K562 (cell line): Measurements from ENCODE around the gene SLC9A3. TPM values are rescaled to one million over a fixed set of nuclear protein-coding genes. Genes with fewer than 3 reads are reported as not detected.

Experiments used
- CREM ChIP-seq: IDR thresholded peaks from 2 replicates; pipeline ENCODE4 v1.6.1; 2014; ENCODE audit warnings: antibody characterized with exemption, low read depth
- FOXJ3 ChIP-seq: sonication (generic); formaldehyde crosslinking; IDR thresholded peaks from 2 replicates; pipeline ENCODE4 v1.4.0; 2020; ENCODE audit warnings: mild to moderate bottlenecking, missing genetic modification reagents
- FOXK2 ChIP-seq, 2 experiments: fragments of 450-650 bp; IDR thresholded peaks in 1 of 2; conservative IDR thresholded peaks in 1 of 2; 2 replicates each; pipeline ENCODE4 v1.6.1; 2016; ENCODE audit warnings: low read depth in 2 of 2, mild to moderate bottlenecking in 1 of 2
- GABPB1 ChIP-seq: sonication (generic); formaldehyde crosslinking; IDR thresholded peaks from 2 replicates; pipeline ENCODE4 v1.8.0; 2022; ENCODE audit warnings: mild to moderate bottlenecking, missing genetic modification reagents
- ID3 ChIP-seq, 2 experiments: fragments of 250-450 bp in 1 of 2; fragments of 450-650 bp in 1 of 2; sonication (Bioruptor Pico) in 1 of 2; IDR thresholded peaks; 2 replicates each; pipeline versions ENCODE4 v1.6.1 to v1.8.0; 2016 to 2021; ENCODE audit warnings: mild to moderate bottlenecking in 2 of 2, moderate library complexity in 2 of 2, missing compliant biosample characterization in 1 of 2, missing genetic modification characterization in 1 of 2
- IFI16 ChIP-seq: fragments of 250-450 bp; sonication (Bioruptor Pico); IDR thresholded peaks from 2 replicates; pipeline ENCODE4 v2.1.2; 2022; ENCODE audit warnings: mild to moderate bottlenecking, inconsistent platforms
- JUN ChIP-seq, 2 experiments: sonication (generic) in 1 of 2; formaldehyde crosslinking in 1 of 2; IDR thresholded peaks; 2 replicates each; pipeline versions ENCODE4 v1.6.1 to v1.8.0; 2012 to 2022; ENCODE audit warnings: borderline replicate concordance in 2 of 2, mild to moderate bottlenecking in 2 of 2, improper control_type of control experiment in 1 of 2, low read depth in 1 of 2, low read length in 1 of 2, missing genetic modification reagents in 1 of 2
- L3MBTL2 ChIP-seq: fragments of 450-650 bp; IDR thresholded peaks from 2 replicates; pipeline ENCODE4 v1.6.1; 2016; ENCODE audit warnings: mild to moderate bottlenecking, moderate library complexity
- MBD1 ChIP-seq: fragments of 250-450 bp; sonication (Bioruptor Pico); IDR thresholded peaks from 2 replicates; pipeline ENCODE4 v1.8.0; 2022; ENCODE audit warnings: inconsistent platforms
- NUFIP1 ChIP-seq: fragments of 450-650 bp; IDR thresholded peaks from 2 replicates; pipeline ENCODE4 v1.6.1; 2018; ENCODE audit not compliant: partially characterized antibody
- PREB ChIP-seq: sonication (generic); formaldehyde crosslinking; IDR thresholded peaks from 2 replicates; pipeline ENCODE4 v1.8.1; 2023; ENCODE audit warnings: mild to moderate bottlenecking, missing genetic modification reagents
- SLC30A9 ChIP-seq: fragments of 250-450 bp; sonication (Bioruptor Pico); IDR thresholded peaks from 2 replicates; pipeline ENCODE4 v1.8.0; 2022; ENCODE audit warnings: mild to moderate bottlenecking, moderate library complexity
- ZEB2 ChIP-seq: fragments of 450-650 bp; IDR thresholded peaks from 2 replicates; pipeline ENCODE4 v1.6.1; 2016
- ZNF121 ChIP-seq: sonication (generic); formaldehyde crosslinking; conservative IDR thresholded peaks from 2 replicates; pipeline ENCODE4 v1.8.0; 2022; ENCODE audit warnings: missing genetic modification reagents
- ZNF3 ChIP-seq: fragments of 250-450 bp; sonication (Bioruptor Pico); IDR thresholded peaks from 2 replicates; pipeline ENCODE4 v1.5.0; 2021; ENCODE audit warnings: mild to moderate bottlenecking, moderate library complexity
- ZNF431 ChIP-seq: sonication (generic); formaldehyde crosslinking; IDR thresholded peaks from 2 replicates; pipeline ENCODE4 v1.8.0; 2022; ENCODE audit warnings: mild to moderate bottlenecking, missing genetic modification reagents
- ZNF609 ChIP-seq: sonication (generic); formaldehyde crosslinking; IDR thresholded peaks from 2 replicates; pipeline ENCODE4 v1.8.1; 2023; ENCODE audit warnings: missing genetic modification reagents, mild to moderate bottlenecking, borderline replicate concordance
- ZNF695 ChIP-seq: fragments of 450-650 bp; formaldehyde crosslinking; IDR thresholded peaks from 2 replicates; pipeline ENCODE4 v1.4.0; 2020; ENCODE audit warnings: mild to moderate bottlenecking, moderate library complexity
- ZNF717 ChIP-seq: fragments of 250-450 bp; sonication (Bioruptor Pico); IDR thresholded peaks from 2 replicates; pipeline ENCODE4 v1.5.0; 2021
- polyA plus RNA-seq, 8 experiments: library from polyadenylated mRNA; depleted of rRNA in 4 of 8; stranded (reverse) in 5 of 8; unstranded in 3 of 8; fragments of >200 nt; fragmentation: Nextera tagmentation in 2 of 8; fragmentation: Illumina TruSeq in 1 of 8; extraction: Ambion mirVana in 2 of 8; extraction: Trizol in 1 of 8; gene quantifications; 2 replicates each; pipeline versions ENCODE4 v1.2.1 to v1.2.3, GENCODE V29; 2011 to 2014; ENCODE audit warnings: inconsistent platforms in 1 of 8, missing spikeins in 1 of 8
- total RNA-seq, 7 experiments: library from RNA; depleted of rRNA in 6 of 7; stranded (reverse); fragments of >200 nt in 6 of 7; fragmentation: Illumina TruSeq in 2 of 7; extraction: Trizol in 2 of 7; gene quantifications; 2 replicates each; pipeline versions ENCODE4 v1.2.1 to v1.2.3, GENCODE V29; 2011 to 2021; ENCODE audit warnings: low replicate concordance in 1 of 7

SLC9A3 gene
- total and polyA plus RNA-seq, 9 of the 15 experiments (the other 6 are each of a cell fraction or from before 2014, with no cell fraction given): 1.5 to 5.8 (median 3.7) TPM; not detected in 2

GRCh38 chr5:472656-473550 is 51.3 kb downstream of the SLC9A3 start (continued):
- TF ChIP-seq PREB (CRISPR knock-in tag): no peak
- peak; percentile 70 for TF ChIP-seq CREM
- no peak for TF ChIP-seq ZNF717
- no peak for TF ChIP-seq JUN (IDR thresholded peaks at IDR 0.05; ENCODE audit: borderline replicate concordance, low read depth, low read length)
- TF ChIP-seq JUN (CRISPR knock-in tag; IDR thresholded peaks at IDR 0.05; ENCODE audit: borderline replicate concordance): peak; percentile 59; the same call in 1 of the 2 replicates
- TF ChIP-seq ID3 (CRISPR knock-in tag; IDR thresholded peaks at IDR 0.05): no peak
- TF ChIP-seq ID3 (tag; IDR thresholded peaks at IDR 0.05): no peak; the same call in 1 of the 2 replicates
- no peak for TF ChIP-seq IFI16
- 0 out of 2 replicates have a peak, but pooled peaks have one; percentile 19 for TF ChIP-seq ZNF695 (CRISPR knock-in tag)
- no peak for TF ChIP-seq ZNF121 (CRISPR knock-in tag)
- peak; percentile 81 for TF ChIP-seq ZNF431 (CRISPR knock-in tag)
- TF ChIP-seq FOXK2 (conservative IDR thresholded peaks at IDR 0.05 in 1 of 2, IDR thresholded peaks at IDR 0.05 in 1 of 2; ENCODE audit: low read depth in 2 of 2): no peak
- TF ChIP-seq MBD1 (CRISPR knock-in tag): no peak
- TF ChIP-seq ZNF609 (CRISPR knock-in tag): no peak
- no peak for TF ChIP-seq SLC30A9 (CRISPR knock-in tag)
- no peak for TF ChIP-seq FOXJ3
- TF ChIP-seq ZNF3 (CRISPR knock-in tag): no peak
- TF ChIP-seq NUFIP1: no peak
- TF ChIP-seq GABPB1 (CRISPR knock-in tag): no peak
- peak; percentile 99 for TF ChIP-seq L3MBTL2
- no peak for TF ChIP-seq ZEB2
